Upper lobe of right lung (tissue), 1 donor: ENCODE measurements around the gene KCNN4. TPM values are rescaled to one million over a fixed set of nuclear protein-coding genes. Genes with fewer than 3 reads are reported as not detected.

Source experiments
- ATAC-seq: fragments of 200-7000 bp; cut with Tn5 transposase; one replicate; pipeline ENCODE4 v1.9.1; 2020; ENCODE audit warnings: mild to moderate bottlenecking, moderate library complexity
- DNase-seq: peaks from one replicate; pipeline ENCODE4 v3.0.0-alpha.2; 2020
- H3K27ac ChIP-seq: fragments of 200-600 bp; one replicate; pipeline ENCODE4 v1.8.0; 2022
- H3K27me3 ChIP-seq: fragments of 200-600 bp; one replicate; pipeline ENCODE4 v1.8.0; 2022; ENCODE audit warnings: mild to moderate bottlenecking
- H3K36me3 ChIP-seq: fragments of 200-600 bp; one replicate; pipeline ENCODE4 v1.8.0; 2022
- H3K4me1 ChIP-seq: fragments of 200-600 bp; one replicate; pipeline ENCODE4 v1.8.0; 2022
- H3K4me3 ChIP-seq: fragments of 200-600 bp; one replicate; pipeline ENCODE4 v1.8.0; 2022; ENCODE audit warnings: mild to moderate bottlenecking
- H3K9me3 ChIP-seq: fragments of 200-600 bp; one replicate; pipeline ENCODE4 v1.8.0; 2022
- CTCF ChIP-seq: fragments of 200-600 bp; IDR thresholded peaks from one replicate; pipeline ENCODE4 v1.8.0; 2022; ENCODE audit warnings: antibody characterized with exemption
- intact Hi-C: fragments of 100-400 bp; cut with DNase I; formaldehyde crosslinking; loops from one replicate; pipeline ENCODE4 v1.11.0; 2022
- total RNA-seq: library from RNA; stranded (reverse); fragmentation: NEBNext Ultra II Directional; extraction: Animal tissue kit (Norgen Biotek cat#: 25700); gene quantifications from one replicate; pipeline ENCODE4 v1.2.1, GENCODE V29; 2021
- donor health status: DM: no; HTN: yes; CAD: no; lungs with severe emphysema.

The KCNN4 gene
- total RNA-seq, 1 donor from 2014 or later = 7.3 TPM

GRCh38 chr19:43748205-43748594, 32.6 kb downstream of the KCNN4 start:
- no peaks in the 10 kb centered on the region for H3K9me3 ChIP-seq
- ATAC-seq (no peak), DNase-seq (no peak)
- H3K27ac ChIP-seq = no peak overlapping the region
- H3K4me3 ChIP-seq = no peak overlapping the region
- intact Hi-C loops = no loop called here
- peaks cover 71% of the 10 kb centered on the region for H3K36me3 ChIP-seq
- H3K27me3 ChIP-seq = no peaks in the 10 kb centered on the region
- peaks cover 15% of the 10 kb centered on the region for H3K4me1 ChIP-seq
- no peak for TF ChIP-seq CTCF

- Histone ChIP-seq H3K36me3 (peaks cover 77% of the 10 kb centered on the region), H3K27me3 (no peaks in the 10 kb centered on the region), H3K9me3 (no peaks in the 10 kb centered on the region), H3K4me3 (no peak overlapping the region), H3K27ac (no peak overlapping the region), H3K4me1 (peaks cover 10% of the 10 kb centered on the region)
- DNase-seq (no peak), ATAC-seq (no peak)
- intact Hi-C loops = no loop called here
- TF ChIP-seq CTCF = no peak
Measured at GRCh38 chr19:43747557-43748204, 33.1 kb downstream of the KCNN4 start.

- Histone ChIP-seq H3K27ac (no peak overlapping the region), H3K27me3 (no peaks in the 10 kb centered on the region), H3K36me3 (peaks cover 89% of the 10 kb centered on the region), H3K4me1 (peaks cover 9% of the 10 kb centered on the region), H3K9me3 (no peaks in the 10 kb centered on the region), H3K4me3 (no peak overlapping the region)
- ATAC-seq (no peak), DNase-seq (no peak)
- TF ChIP-seq CTCF = no peak
- intact Hi-C loops = no loop called here
Measured at GRCh38 chr19:43743059-43743458, 37.7 kb downstream of the KCNN4 start.

DNA sequence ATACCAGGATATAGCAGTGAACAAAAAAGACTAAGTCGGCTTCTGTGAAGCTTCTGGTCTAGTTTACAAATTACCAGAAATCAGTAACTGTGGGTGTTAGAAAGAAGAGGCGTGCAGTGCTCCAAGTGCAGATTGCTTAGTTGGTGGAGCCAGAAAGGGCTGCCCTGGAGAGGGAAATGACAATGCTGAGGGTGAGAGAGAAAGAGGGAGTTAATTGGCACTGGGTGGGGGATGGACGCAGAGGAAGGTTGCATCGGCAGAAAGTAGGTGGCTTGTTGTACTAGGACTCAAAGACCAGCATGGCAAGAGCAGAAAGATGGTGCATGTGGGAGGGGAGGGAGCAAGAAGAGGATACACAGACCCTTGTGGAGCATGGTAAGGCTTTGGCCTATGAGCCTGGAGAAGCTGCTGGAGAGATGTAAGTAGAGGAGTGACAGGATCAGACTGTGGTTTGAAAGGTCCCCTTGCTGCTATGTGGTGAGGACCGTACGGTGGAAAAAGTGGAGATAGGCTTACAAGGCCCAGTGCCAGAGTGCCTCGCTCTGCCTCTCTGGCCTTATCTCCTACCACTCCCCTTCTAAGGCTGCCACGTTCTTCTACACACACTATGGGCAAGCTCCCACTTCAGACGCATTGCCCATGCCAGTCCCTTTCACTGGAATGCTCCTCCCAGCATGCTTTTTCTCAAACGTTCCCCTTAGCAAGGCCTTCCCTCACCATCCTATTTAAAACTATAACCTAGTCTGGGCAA, 39.5 kb downstream of the KCNN4 start:
- Histone ChIP-seq H3K4me1 (peaks cover 9% of the 10 kb centered on the region), H3K36me3 (peaks cover 89% of the 10 kb centered on the region), H3K4me3 (no peak overlapping the region), H3K9me3 (no peaks in the 10 kb centered on the region), H3K27me3 (no peaks in the 10 kb centered on the region), H3K27ac (no peak overlapping the region)
- ATAC-seq = no peak
- intact Hi-C loops = no loop called here
- no peak for TF ChIP-seq CTCF
- DNase-seq = no peak

DNA sequence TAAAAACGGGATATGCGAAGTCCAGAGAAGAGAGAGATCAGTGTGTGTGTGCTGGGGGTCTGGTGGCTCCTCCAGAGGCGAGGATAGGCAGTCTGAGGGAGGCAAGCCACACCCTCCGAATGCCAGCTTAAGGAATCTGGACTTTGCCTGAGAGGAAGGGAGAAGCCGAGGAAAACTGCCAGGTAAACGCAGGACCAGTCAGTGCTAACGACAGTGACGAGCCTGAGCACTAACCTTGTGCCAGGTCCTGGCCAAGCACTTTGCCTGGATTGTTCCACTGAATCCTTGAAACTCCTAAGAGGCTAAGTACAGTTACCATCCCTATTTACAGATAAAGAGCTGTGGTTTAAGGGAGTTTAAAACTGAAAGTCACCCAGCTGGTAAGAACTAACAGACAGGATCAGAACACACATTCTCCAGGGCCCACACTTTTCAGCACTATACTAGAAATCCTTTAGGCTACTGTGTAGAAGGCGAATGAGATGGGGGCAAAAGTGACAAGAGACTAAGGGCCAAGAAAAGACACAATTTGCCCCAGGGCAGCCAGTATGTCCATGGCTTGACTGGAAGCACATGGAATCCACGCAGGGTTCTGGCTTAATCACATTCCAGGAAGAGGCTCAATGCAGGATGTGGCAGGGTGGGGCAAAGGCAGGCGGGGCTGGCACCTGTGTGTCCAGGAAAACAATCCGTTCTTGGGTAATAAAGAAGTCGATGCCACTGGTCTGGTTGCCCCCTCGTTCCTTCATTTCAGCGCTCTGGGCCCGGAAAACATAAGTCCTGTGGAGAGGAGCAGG, 41.1 kb downstream of the KCNN4 start:
- H3K4me1 ChIP-seq = peaks cover 7% of the 10 kb centered on the region
- H3K36me3 ChIP-seq = peaks cover 82% of the 10 kb centered on the region
- no peaks in the 10 kb centered on the region for H3K9me3 ChIP-seq
- no peak for DNase-seq
- TF ChIP-seq CTCF = no peak
- no peak overlapping the region for H3K4me3 ChIP-seq
- intact Hi-C loops = no loop called here
- peak overlapping the region; percentile 58 for H3K27ac ChIP-seq
- ATAC-seq = peak; percentile 50
- H3K27me3 ChIP-seq = no peaks in the 10 kb centered on the region
